Measurements from ENCODE around the gene ADK.

Gene ADK

DNA sequence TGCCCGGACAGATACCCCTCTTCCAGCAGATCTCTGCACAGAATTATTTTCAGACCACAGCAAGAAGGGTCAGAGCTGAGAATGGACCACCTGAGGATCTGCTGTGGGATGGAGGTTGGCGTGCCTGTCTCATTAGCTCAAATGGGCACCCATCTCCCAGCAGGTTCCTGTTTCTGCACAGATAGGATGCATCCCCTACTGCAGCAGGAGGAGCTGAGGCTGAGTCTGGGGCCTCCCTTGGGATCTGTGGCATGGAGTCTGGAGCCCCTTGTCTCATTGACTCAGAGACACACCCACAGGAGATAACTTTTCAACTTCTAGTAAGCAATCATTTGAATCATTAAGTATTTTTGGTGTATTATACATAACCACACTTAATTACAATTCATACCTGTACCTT lies 212.7 kb downstream of the ADK start:
- DNase-seq (ENCODE audit: low read depth), result no peak

DNA sequence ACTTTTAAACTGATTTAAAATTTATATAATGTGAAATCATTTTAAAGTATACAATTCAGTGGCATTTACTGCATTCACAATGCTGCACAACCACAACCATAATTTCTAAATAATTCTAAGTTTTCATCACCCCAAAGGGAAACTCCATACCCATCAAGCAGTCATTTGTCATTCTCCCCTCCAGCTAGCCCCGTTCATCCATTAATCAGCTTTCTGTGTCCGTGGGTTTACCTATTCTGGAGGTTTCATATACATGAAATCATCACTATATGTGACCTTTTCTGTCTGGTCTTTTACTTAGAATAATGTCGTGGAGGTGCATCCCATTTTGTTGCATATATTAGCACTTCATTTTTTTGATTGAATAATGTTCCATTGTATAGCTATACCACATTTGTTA lies 214.1 kb downstream of the ADK start:
- no peak for DNase-seq (ENCODE audit: low read depth)

DNA sequence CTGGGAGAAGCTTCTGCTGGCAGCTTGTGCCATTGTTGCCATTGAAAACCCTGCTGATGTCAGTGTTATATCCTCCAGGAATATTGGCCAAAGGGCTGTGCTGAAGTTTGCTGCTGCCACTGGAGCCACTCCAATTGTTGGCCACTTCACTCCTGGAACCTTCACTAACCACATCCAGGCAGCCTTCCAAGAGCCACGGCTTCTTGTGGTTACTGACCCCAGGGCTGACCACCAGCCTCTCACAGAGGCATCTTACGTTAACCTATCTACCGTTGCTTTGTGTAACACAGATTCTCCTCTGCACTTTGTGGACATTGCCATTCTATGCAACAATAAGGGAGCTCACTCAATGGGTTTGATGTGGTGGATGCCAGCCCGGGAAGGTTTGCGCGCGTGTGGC lies 220.7 kb downstream of the ADK start:
- DNase-seq (ENCODE audit: low read depth), result no peak

GRCh38 chr10:74373059-74373458 lies 222.0 kb downstream of the ADK start:
- no peak for DNase-seq (ENCODE audit: low read depth)

- DNase-seq (ENCODE audit: low read depth), result no peak
Observed at GRCh38 chr10:74377476-74377875, 226.5 kb downstream of the ADK start.

GRCh38 chr10:74379474-74379873 lies 228.5 kb downstream of the ADK start:
- no peak for DNase-seq (ENCODE audit: low read depth)

DNA sequence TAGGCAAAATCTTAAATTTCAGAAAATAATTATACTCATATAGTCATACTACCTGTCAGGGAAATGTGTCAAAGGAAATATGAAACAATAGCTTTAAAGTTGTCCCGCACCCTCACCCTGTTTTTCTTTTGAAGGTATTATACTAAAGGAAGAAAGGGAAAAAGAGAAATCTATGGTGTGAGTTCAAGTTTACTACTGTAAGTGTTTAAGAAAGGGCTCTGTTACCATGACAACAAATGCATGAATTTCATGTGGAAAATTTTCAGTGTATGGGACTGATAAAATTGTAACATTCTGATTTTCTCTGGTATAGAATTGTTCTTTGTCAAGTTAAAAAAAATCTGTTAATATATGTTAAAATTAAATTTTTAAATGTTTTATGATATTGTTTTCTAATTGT lies 229.8 kb downstream of the ADK start:
- DNase-seq (ENCODE audit: low read depth), result no peak

- no peak for DNase-seq (ENCODE audit: low read depth)
Observed at GRCh38 chr10:74381291-74381853, 230.4 kb downstream of the ADK start.

DNA sequence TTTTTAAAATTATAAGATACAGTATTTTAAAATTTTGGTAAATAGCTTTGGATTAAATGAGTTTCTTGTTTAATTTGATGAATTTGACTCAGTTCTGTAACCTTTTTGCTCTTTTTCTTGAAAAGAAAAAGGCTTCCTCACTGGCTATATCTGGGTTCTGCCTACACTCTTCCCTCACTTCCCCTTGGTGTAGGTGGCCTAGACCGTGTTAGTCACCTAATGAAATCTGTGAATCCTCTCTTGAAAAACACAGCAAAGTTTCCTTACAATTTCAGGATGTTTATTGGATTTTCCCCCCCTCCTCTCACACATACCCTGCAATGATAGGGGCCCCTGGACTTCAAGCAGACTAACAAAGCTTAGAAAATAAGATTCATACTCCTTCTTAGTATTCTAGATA lies 231.6 kb downstream of the ADK start:
- no peak for DNase-seq (ENCODE audit: low read depth)

- DNase-seq (ENCODE audit: low read depth), result no peak
Observed at GRCh38 chr10:74383642-74384041, 232.6 kb downstream of the ADK start.

- no peak for DNase-seq (ENCODE audit: low read depth)
Observed at GRCh38 chr10:74384615-74385183, 233.7 kb downstream of the ADK start.

DNA sequence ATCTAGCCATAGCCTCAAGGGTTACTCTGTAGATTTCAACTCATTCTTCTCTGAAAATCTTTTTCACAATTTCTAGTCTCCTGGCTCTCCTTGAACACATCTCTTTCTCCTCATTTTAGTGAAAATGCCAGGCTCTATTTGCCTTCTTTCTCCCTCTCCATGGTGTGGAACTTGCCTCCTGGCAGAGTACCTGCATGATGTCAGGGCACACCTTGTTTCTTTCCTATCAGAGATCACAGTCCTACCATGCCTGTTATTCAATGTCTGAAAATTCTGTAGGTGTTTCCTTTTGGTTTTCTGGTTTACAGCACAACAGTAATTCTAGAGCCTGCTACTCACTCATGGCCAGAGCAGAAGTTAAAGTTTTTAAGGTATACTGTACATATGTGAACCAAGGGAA lies 237.8 kb downstream of the ADK start:
- no peak for DNase-seq (ENCODE audit: low read depth)

GRCh38 chr10:74391786-74392185 lies 240.8 kb downstream of the ADK start:
- DNase-seq (ENCODE audit: low read depth), result no peak

DNA sequence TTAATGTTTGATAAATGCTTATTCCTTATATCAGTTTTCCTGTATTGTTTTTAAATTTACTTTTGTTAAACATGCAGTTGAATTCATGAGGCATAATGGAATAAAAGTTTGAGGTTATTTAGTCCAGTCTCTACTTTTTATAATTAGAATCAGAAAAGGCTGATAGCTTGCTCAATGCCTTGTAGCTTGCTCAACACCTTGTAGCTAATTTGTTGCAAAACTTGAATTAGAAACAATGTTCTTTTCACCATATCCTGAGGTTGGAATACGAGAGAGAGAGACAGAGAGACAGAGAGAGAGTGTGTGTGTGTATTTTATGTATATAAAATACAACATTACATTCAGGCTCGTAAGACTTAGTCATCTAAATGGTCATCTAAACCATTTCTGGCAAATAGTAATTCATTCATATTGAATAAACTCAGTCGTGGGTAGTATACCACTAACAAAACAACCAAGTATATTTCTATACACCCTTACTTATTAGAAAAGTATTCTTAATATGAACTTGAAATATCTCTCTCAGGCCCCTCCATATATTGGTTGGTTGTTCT lies 243.5 kb downstream of the ADK start:
- no peak for DNase-seq (ENCODE audit: low read depth)

DNA sequence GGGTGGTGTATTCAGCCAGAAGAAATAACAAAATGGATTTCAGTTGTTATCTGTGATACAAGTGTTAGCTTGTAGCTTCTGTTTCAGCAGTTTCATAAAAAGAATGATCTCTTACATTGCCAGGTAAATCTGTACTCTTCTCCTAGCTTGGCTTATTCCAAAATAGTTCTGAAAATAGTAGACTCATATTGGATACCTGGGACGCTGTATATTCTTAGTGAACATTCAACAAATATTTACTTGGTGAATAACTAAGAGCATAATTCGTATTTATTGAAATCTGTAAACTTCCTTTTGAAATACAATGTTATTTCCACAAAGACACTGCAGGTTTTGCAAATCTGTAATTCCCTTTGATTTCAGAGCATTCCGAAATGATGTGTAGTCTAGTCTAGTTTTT lies 249.2 kb downstream of the ADK start:
- DNase-seq (ENCODE audit: low read depth), result no peak

- DNase-seq (ENCODE audit: low read depth), result no peak
Observed at GRCh38 chr10:74406006-74406405, 255.0 kb downstream of the ADK start.

GRCh38 chr10:74415146-74415839 lies 264.3 kb downstream of the ADK start:
- no peak for DNase-seq (ENCODE audit: low read depth)

DNA sequence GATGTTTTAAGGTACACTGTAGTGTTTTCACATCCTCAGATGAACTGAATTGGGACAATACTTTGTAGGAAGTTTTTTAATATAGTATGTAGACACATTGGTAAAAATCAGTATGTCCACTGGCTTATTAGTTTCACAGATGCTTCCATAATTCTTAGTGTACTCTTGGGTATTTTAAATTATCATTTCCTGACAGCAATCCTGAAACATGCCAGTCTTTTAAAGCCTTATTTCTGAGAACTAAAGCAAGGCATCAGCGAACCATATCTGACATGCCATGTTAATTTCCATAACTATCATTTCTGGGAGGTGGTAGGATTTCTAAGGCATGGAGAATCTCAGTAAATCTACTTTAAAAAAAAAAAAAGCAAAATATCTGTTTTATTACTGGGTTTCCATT lies 266.4 kb downstream of the ADK start:
- no peak for DNase-seq (ENCODE audit: low read depth)

DNA sequence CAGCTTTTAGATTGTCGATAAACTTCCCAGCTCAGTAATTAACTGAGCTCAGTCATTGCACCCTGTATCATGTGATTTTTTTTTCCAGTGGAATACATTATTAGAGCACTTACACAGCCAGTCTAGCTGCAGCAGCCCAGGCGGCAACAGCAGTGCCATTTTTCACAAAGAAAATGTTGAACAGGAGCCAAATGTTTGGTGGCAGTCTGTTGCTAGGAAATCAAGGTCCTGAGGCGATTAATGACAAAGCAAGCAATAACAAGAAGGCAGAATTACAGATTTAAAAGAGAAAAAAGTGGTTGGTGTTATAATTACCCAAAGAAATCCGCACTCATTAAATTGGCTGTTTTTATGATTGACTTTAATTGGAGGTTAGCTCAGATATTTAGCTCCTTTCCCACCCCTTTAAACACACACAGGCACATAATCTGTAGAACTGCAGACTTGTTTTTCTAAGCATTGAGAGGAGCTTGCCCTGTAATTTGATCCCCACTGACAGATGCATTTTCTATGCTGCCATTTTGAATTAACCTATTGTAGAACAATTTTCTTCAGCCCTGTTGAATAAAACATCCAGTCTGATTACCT lies 267.4 kb downstream of the ADK start:
- DNase-seq (ENCODE audit: low read depth), result no peak

DNA sequence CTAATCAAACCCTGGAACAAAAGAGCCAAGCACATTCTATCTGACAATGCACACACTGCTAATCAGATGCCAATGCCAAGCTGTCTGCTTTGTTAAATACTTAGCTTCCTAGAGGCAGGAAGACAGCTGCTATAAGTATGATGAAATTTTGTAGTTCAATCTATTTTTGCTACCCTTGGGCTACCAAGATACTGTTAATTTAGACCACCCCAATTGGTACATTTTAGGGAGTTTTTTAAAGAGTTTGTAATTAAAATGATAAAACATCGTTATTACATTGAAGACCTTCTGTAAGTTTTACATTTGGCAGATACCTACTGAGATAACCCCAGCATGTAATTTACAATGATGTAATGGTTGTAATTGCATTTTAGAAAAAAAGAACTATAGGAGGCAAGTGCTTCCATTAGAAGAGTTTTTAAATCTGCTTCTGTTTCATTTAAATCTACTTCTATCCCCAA lies 268.5 kb downstream of the ADK start:
- no peak for DNase-seq (ENCODE audit: low read depth)

- DNase-seq (ENCODE audit: low read depth), result no peak
Observed at GRCh38 chr10:74419958-74420375, 268.9 kb downstream of the ADK start.

DNA sequence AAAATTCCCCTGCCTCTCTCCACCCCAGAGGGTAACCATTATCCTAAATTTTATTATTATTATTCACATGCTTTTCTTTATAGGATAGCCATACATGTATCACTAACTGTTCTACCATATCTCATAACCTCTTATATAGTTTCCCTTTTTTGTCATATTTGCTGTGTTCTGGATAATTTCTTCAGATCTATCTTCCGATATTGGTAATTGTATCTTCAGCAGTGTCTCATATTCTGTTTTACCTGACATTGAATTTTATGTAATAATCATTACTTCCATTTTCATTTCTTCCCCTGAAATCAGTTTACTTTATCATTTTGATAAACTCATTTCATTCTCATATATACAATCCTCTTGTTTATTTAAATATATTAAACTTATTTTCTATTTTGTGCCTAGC lies 273.5 kb downstream of the ADK start:
- DNase-seq (ENCODE audit: low read depth), result no peak

- no peak for DNase-seq (ENCODE audit: low read depth)
Observed at GRCh38 chr10:74425456-74426001, 274.5 kb downstream of the ADK start.

Data from stimulated activated CD8-positive, alpha-beta memory T cell treated with anti-CD3 and anti-CD28 coated beads, Interleukin-12 subunit alpha, Interleukin-12 subunit beta, amount 100 ng/mL, for 4 hours (primary cell).